Caco-2 (cell line): ENCODE data around the gene TSHB. TPM values are rescaled to one million over a fixed set of nuclear protein-coding genes. Genes with fewer than 3 reads are reported as not detected.

Experiments used
- BruUV-seq: library from RNA; stranded (reverse); fragments of 400-500 nt; replicated peaks from 2 replicates; lab custom pipeline; 2021; lab: Mats Ljungman, UMichigan
- CTCF ChIA-PET: fragments of 300-600 bp; sonication (Branson Sonifier 250); formaldehyde crosslinking; loops from one replicate; lab custom pipeline; 2022; ENCODE audit warnings: antibody characterized with exemption; lab: Charles Lee
- POLR2A ChIA-PET: fragments of 300-600 bp; sonication (Branson Sonifier 250); formaldehyde crosslinking; loops from one replicate; lab custom pipeline; 2022; ENCODE audit warnings: antibody characterized with exemption; lab: Charles Lee
- DNase-seq, 2 experiments: peaks; one replicate each; pipeline versions ENCODE4 v3.0.0 to v3.0.0-alpha.2; 2020 to 2022
- H3K27me3 ChIP-seq: replicated peaks from 2 replicates; pipeline ENCODE4 v1.6.0; 2011; ENCODE audit warnings: low read length; ENCODE audit not compliant: control insufficient read depth, insufficient read depth
- H3K36me3 ChIP-seq: 2 replicates; pipeline ENCODE4 v1.5.1; 2011; ENCODE audit warnings: low read length; ENCODE audit not compliant: control insufficient read depth, insufficient read depth
- H3K4me1 ChIP-seq: fragments of 250-450 bp; sonication (Bioruptor Pico); 2 replicates; pipeline ENCODE4 v1.5.1; 2020; ENCODE audit warnings: mild to moderate bottlenecking
- H3K4me3 ChIP-seq: 2 replicates; pipeline ENCODE4 v1.5.1; 2011; ENCODE audit warnings: low read depth, mild to moderate bottlenecking, control low read depth, low read length
- H3K9me3 ChIP-seq: fragments of 250-450 bp; sonication (Bioruptor Pico); 2 replicates; pipeline ENCODE4 v1.5.1; 2020; ENCODE audit warnings: mild to moderate bottlenecking, moderate library complexity
- H3K27ac Mint-ChIP-seq: one replicate; pipeline ENCODE4 v1.8.0; 2022; ENCODE audit warnings: mixed read lengths; ENCODE audit not compliant: unreplicated experiment
- H3K27me3 Mint-ChIP-seq: one replicate; pipeline ENCODE4 v1.8.0; 2022; ENCODE audit warnings: mixed read lengths; ENCODE audit not compliant: insufficient read depth, unreplicated experiment
- H3K36me3 Mint-ChIP-seq: one replicate; pipeline ENCODE4 v1.8.0; 2022; ENCODE audit warnings: mild to moderate bottlenecking, mixed read lengths; ENCODE audit not compliant: insufficient read depth, unreplicated experiment
- H3K4me1 Mint-ChIP-seq: one replicate; pipeline ENCODE4 v1.8.0; 2022; ENCODE audit warnings: low read depth, mixed read lengths; ENCODE audit not compliant: unreplicated experiment
- H3K4me3 Mint-ChIP-seq: one replicate; pipeline ENCODE4 v1.8.0; 2022; ENCODE audit warnings: mild to moderate bottlenecking, moderate library complexity, mixed read lengths; ENCODE audit not compliant: unreplicated experiment
- H3K9me3 Mint-ChIP-seq: one replicate; pipeline ENCODE4 v1.8.0; 2022; ENCODE audit warnings: mixed read lengths; ENCODE audit not compliant: unreplicated experiment
- CTCF ChIP-seq, 2 experiments: fragments of 200-600 bp in 1 of 2; IDR thresholded peaks; 1 replicate in 1 of 2; 2 replicates in 1 of 2; pipeline versions ENCODE4 v1.5.1 to v1.8.0; 2011 to 2022; ENCODE audit warnings: antibody characterized with exemption in 1 of 2, control low read depth in 1 of 2, inconsistent platforms in 1 of 2, low read depth in 1 of 2, low read length in 1 of 2, mild to moderate bottlenecking in 1 of 2, moderate library complexity in 1 of 2; ENCODE audit not compliant: insufficient read depth in 1 of 2, severe bottlenecking in 1 of 2, unreplicated experiment in 1 of 2
- intact Hi-C: fragments of 100-400 bp; cut with micrococcal nuclease; formaldehyde crosslinking; loops from one replicate; pipeline ENCODE4 v1.10.0; 2022; ENCODE audit not compliant: unreplicated experiment
- total RNA-seq: library from RNA; stranded (reverse); gene quantifications from 2 replicates; pipeline ENCODE4 v1.2.3, GENCODE V29; 2022

TSHB gene
- total RNA-seq, 1 experiment from 2014 or later = not detected

- no peak for TF ChIP-seq CTCF (IDR thresholded peaks at IDR 0.05; ENCODE audit: insufficient read depth in 1 of 2, low read depth in 1 of 2, low read length in 1 of 2, severe bottlenecking in 1 of 2, unreplicated experiment in 1 of 2)
- no peaks in the 10 kb centered on the region for H3K9me3 Mint-ChIP-seq
- no TSS peak for BruUV-seq
- H3K4me1 ChIP-seq = peaks cover 7% of the 10 kb centered on the region; the same call in 1 of the 2 replicates
- no peak overlapping the region for H3K27ac Mint-ChIP-seq
- intact Hi-C loops = no loop called here
- no peaks in the 10 kb centered on the region for H3K9me3 ChIP-seq
- H3K4me3 Mint-ChIP-seq = no peak overlapping the region
- no peak for DNase-seq
- no peaks in the 10 kb centered on the region for H3K36me3 ChIP-seq
- CTCF ChIA-PET = no interaction called here
- POLR2A ChIA-PET = no interaction called here
- H3K4me1 Mint-ChIP-seq = peaks cover 16% of the 10 kb centered on the region
- no peaks in the 10 kb centered on the region for H3K27me3 ChIP-seq
- no peaks in the 10 kb centered on the region for H3K27me3 Mint-ChIP-seq
- no peak overlapping the region for H3K4me3 ChIP-seq
- no peaks in the 10 kb centered on the region for H3K36me3 Mint-ChIP-seq
These were observed 45.4 kb downstream of the TSHB start for GRCh38 chr1:115074839-115075534.

GRCh38 chr1:115076384-115076915 is 46.8 kb downstream of the TSHB start:
- Mint-ChIP-seq H3K9me3 (no peaks in the 10 kb centered on the region), H3K4me1 (peaks cover 6% of the 10 kb centered on the region), H3K27me3 (no peaks in the 10 kb centered on the region), H3K36me3 (no peaks in the 10 kb centered on the region), H3K4me3 (no peak overlapping the region), H3K27ac (peak overlapping the region; percentile 56)
- ChIA-PET POLR2A (no interaction called here), CTCF (no interaction called here)
- no peaks in the 10 kb centered on the region for H3K4me1 ChIP-seq
- H3K4me3 ChIP-seq = no peak overlapping the region
- intact Hi-C loops = no loop called here
- H3K36me3 ChIP-seq = no peaks in the 10 kb centered on the region
- TF ChIP-seq CTCF (IDR thresholded peaks at IDR 0.05; ENCODE audit: insufficient read depth in 1 of 2, low read depth in 1 of 2, low read length in 1 of 2, severe bottlenecking in 1 of 2, unreplicated experiment in 1 of 2) = no peak
- no peaks in the 10 kb centered on the region for H3K27me3 ChIP-seq
- H3K9me3 ChIP-seq = no peaks in the 10 kb centered on the region
- no peak for DNase-seq
- no TSS peak for BruUV-seq

- intact Hi-C loops = no loop called here
- H3K36me3 ChIP-seq = no peaks in the 10 kb centered on the region
- H3K27me3 Mint-ChIP-seq = no peaks in the 10 kb centered on the region
- no peaks in the 10 kb centered on the region for H3K36me3 Mint-ChIP-seq
- H3K4me1 Mint-ChIP-seq = peaks cover 6% of the 10 kb centered on the region
- no peaks in the 10 kb centered on the region for H3K9me3 ChIP-seq
- H3K4me3 ChIP-seq = no peak overlapping the region
- ChIA-PET POLR2A (no interaction called here), CTCF (interaction anchor here (0.7 kb wide), 2 partner anchors 25 to 59 kb away, joined by 3 read pairs; no protein-coding TSS in a partner anchor)
- no peak for TF ChIP-seq CTCF (IDR thresholded peaks at IDR 0.05; ENCODE audit: insufficient read depth in 1 of 2, low read depth in 1 of 2, low read length in 1 of 2, severe bottlenecking in 1 of 2, unreplicated experiment in 1 of 2)
- no TSS peak for BruUV-seq
- H3K4me1 ChIP-seq = no peaks in the 10 kb centered on the region
- no peaks in the 10 kb centered on the region for H3K9me3 Mint-ChIP-seq
- DNase-seq = no peak
- H3K27me3 ChIP-seq = no peaks in the 10 kb centered on the region
- no peak overlapping the region for H3K4me3 Mint-ChIP-seq
- no peak overlapping the region for H3K27ac Mint-ChIP-seq
These were observed 47.8 kb downstream of the TSHB start for GRCh38 chr1:115077286-115077983.
